H9 (cell line): ENCODE data around the gene AS3MT. TPM values are rescaled to one million over a fixed set of nuclear protein-coding genes. Genes with fewer than 3 reads are reported as not detected.

ENCODE experiments used
- DNase-seq: peaks from one replicate; pipeline ENCODE4 v3.0.0-alpha.2; 2017
- H2AFZ ChIP-seq: one replicate; pipeline ENCODE4 v1.6.1; 2013; ENCODE audit warnings: mild to moderate bottlenecking, low read length, control low read depth, moderate library complexity
- H2AK5ac ChIP-seq: 2 replicates; pipeline ENCODE4 v1.6.1; 2013; ENCODE audit warnings: low read length, control low read depth, mixed read lengths; ENCODE audit not compliant: insufficient read length
- H2BK120ac ChIP-seq: one replicate; pipeline ENCODE4 v1.6.1; 2013; ENCODE audit warnings: low read depth, mild to moderate bottlenecking, low read length, control low read depth, inconsistent platforms; ENCODE audit not compliant: poor library complexity, severe bottlenecking
- H2BK12ac ChIP-seq: 2 replicates; pipeline ENCODE4 v1.6.1; 2013; ENCODE audit warnings: low read length, control low read depth, mixed read lengths, low read depth; ENCODE audit not compliant: insufficient read length
- H2BK15ac ChIP-seq: 2 replicates; pipeline ENCODE4 v1.6.1; 2013; ENCODE audit warnings: low read depth, low read length, control low read depth
- H2BK20ac ChIP-seq: one replicate; pipeline ENCODE4 v1.6.1; 2013; ENCODE audit warnings: low read depth, mild to moderate bottlenecking, low read length, control low read depth, inconsistent platforms; ENCODE audit not compliant: poor library complexity, severe bottlenecking
- H2BK5ac ChIP-seq: 2 replicates; pipeline ENCODE4 v1.6.1; 2013; ENCODE audit warnings: low read length, control low read depth, mixed read lengths; ENCODE audit not compliant: insufficient read length
- H3K14ac ChIP-seq: 2 replicates; pipeline ENCODE4 v1.6.1; 2013; ENCODE audit warnings: low read length, control low read depth; ENCODE audit not compliant: insufficient read depth
- H3K18ac ChIP-seq: 2 replicates; pipeline ENCODE4 v1.6.1; 2013; ENCODE audit warnings: low read depth, mild to moderate bottlenecking, mixed read lengths, low read length, control low read depth; ENCODE audit not compliant: insufficient read length
- H3K23ac ChIP-seq: 2 replicates; pipeline ENCODE4 v1.6.1; 2013; ENCODE audit warnings: low read length, control low read depth, mixed read lengths, low read depth; ENCODE audit not compliant: insufficient read length
- H3K23me2 ChIP-seq: 2 replicates; pipeline ENCODE4 v1.6.1; 2013; ENCODE audit warnings: low read depth, mild to moderate bottlenecking, mixed read lengths, low read length, control low read depth; ENCODE audit not compliant: insufficient read length, poor library complexity, severe bottlenecking
- H3K27ac ChIP-seq: 2 replicates; pipeline ENCODE4 v1.5.1; 2013; ENCODE audit warnings: low read length, control low read depth, mixed read lengths, low read depth; ENCODE audit not compliant: insufficient read length
- H3K27me3 ChIP-seq: 2 replicates; pipeline ENCODE4 v1.6.1; 2013; ENCODE audit warnings: low read length, control low read depth, inconsistent platforms; ENCODE audit not compliant: insufficient read depth
- H3K4ac ChIP-seq: 2 replicates; pipeline ENCODE4 v1.6.1; 2013; ENCODE audit warnings: low read depth, mild to moderate bottlenecking, control low read depth, inconsistent platforms, low read length, moderate library complexity
- H3K4me1 ChIP-seq: 2 replicates; pipeline ENCODE4 v1.6.1; 2013; ENCODE audit warnings: low read length, control low read depth, inconsistent platforms; ENCODE audit not compliant: insufficient read depth
- H3K4me2 ChIP-seq: 2 replicates; pipeline ENCODE4 v1.6.1; 2013; ENCODE audit warnings: low read length, control low read depth, mixed read lengths; ENCODE audit not compliant: insufficient read length, insufficient read depth
- H3K56ac ChIP-seq: 2 replicates; pipeline ENCODE4 v1.6.1; 2013; ENCODE audit warnings: low read depth, mild to moderate bottlenecking, mixed read lengths, low read length, control low read depth; ENCODE audit not compliant: insufficient read length
- H3K79me1 ChIP-seq: 2 replicates; pipeline ENCODE4 v1.6.1; 2013; ENCODE audit warnings: low read depth, mild to moderate bottlenecking, moderate library complexity, low read length, control low read depth, inconsistent platforms; ENCODE audit not compliant: insufficient read depth, poor library complexity, severe bottlenecking
- H3K79me2 ChIP-seq: 2 replicates; pipeline ENCODE4 v1.6.1; 2013; ENCODE audit warnings: low read length, control low read depth, inconsistent platforms; ENCODE audit not compliant: insufficient read depth
- H3K9ac ChIP-seq: 2 replicates; pipeline ENCODE4 v1.6.1; 2013; ENCODE audit warnings: low read length, control low read depth, mixed read lengths; ENCODE audit not compliant: insufficient read length; ENCODE audit errors: extremely low read depth
- H3K9me3 ChIP-seq: one replicate; pipeline ENCODE4 v1.6.1; 2013; ENCODE audit warnings: low read depth, low read length, inconsistent platforms; ENCODE audit not compliant: control insufficient read depth
- H3T11ph ChIP-seq: one replicate; pipeline ENCODE4 v1.6.1; 2013; ENCODE audit warnings: mild to moderate bottlenecking, low read length, control low read depth, inconsistent platforms
- H4K20me1 ChIP-seq: one replicate; pipeline ENCODE4 v1.6.1; 2013; ENCODE audit not compliant: control insufficient read depth, insufficient read length, insufficient read depth
- H4K5ac ChIP-seq: 2 replicates; pipeline ENCODE4 v1.6.1; 2013; ENCODE audit warnings: low read depth, mild to moderate bottlenecking, mixed read lengths, low read length, control low read depth; ENCODE audit not compliant: insufficient read length
- H4K8ac ChIP-seq: replicated peaks from 2 replicates; pipeline ENCODE4 v1.6.1; 2013; ENCODE audit warnings: low read length, control low read depth, mixed read lengths, low read depth; ENCODE audit not compliant: insufficient read length
- H4K91ac ChIP-seq: 2 replicates; pipeline ENCODE4 v1.6.1; 2013; ENCODE audit warnings: low read depth, mild to moderate bottlenecking, moderate library complexity, mixed read lengths, low read length, control low read depth; ENCODE audit not compliant: insufficient read length
- H3K27ac Mint-ChIP-seq, 3 experiments: 2 replicates in 2 of 3; 3 replicates in 1 of 3; pipeline ENCODE4 v1.8.0; 2020 to 2021; ENCODE audit warnings: mixed read lengths in 3 of 3, mild to moderate bottlenecking in 1 of 3, moderate library complexity in 1 of 3
- H3K27me3 Mint-ChIP-seq: 2 replicates; pipeline ENCODE4 v1.8.0; 2021; ENCODE audit warnings: low read depth, mild to moderate bottlenecking, moderate library complexity, mixed read lengths
- H3K36me3 Mint-ChIP-seq, 3 experiments: 2 replicates in 2 of 3; 3 replicates in 1 of 3; pipeline ENCODE4 v1.8.0; 2020 to 2021; ENCODE audit warnings: low read depth in 3 of 3, mixed read lengths in 3 of 3; ENCODE audit not compliant: insufficient read depth in 1 of 3
- H3K4me1 Mint-ChIP-seq, 2 experiments: 2 replicates each; pipeline ENCODE4 v1.8.0; 2020; ENCODE audit warnings: mixed read lengths in 2 of 2
- H3K4me3 Mint-ChIP-seq, 2 experiments: 2 replicates in 1 of 2; 3 replicates in 1 of 2; pipeline ENCODE4 v1.8.0; 2020 to 2021; ENCODE audit warnings: mild to moderate bottlenecking in 2 of 2, mixed read lengths in 2 of 2, moderate library complexity in 1 of 2
- H3K9me3 Mint-ChIP-seq, 2 experiments: 2 replicates in 1 of 2; 3 replicates in 1 of 2; pipeline ENCODE4 v1.8.0; 2020; ENCODE audit warnings: mild to moderate bottlenecking in 2 of 2, mixed read lengths in 2 of 2, moderate library complexity in 1 of 2
- CTCF ChIP-seq: fragments of 200-600 bp; sonication (generic); conservative IDR thresholded peaks from 3 replicates; pipeline ENCODE4 v1.8.0; 2021; ENCODE audit warnings: antibody characterized with exemption, mild to moderate bottlenecking
- WGBS: extraction: QIAGEN DNeasy Blood & Tissue Kit; methylation state at CpG from one replicate; pipeline ENCODE4 v1.1.7; 2013; ENCODE audit warnings: missing lambda C conversion rate, low lambda C conversion rate, mixed read lengths; ENCODE audit not compliant: insufficient read length; ENCODE audit errors: extremely low coverage; 5-methylcytosine and 5-hydroxymethylcytosine counted together
- total RNA-seq: library from RNA; stranded (reverse); gene quantifications from 2 replicates; pipeline ENCODE4 v1.2.1, GENCODE V29; 2021

AS3MT gene
- total RNA-seq, 1 experiment from 2014 or later = 16.4 TPM

GRCh38 chr10:102919992-102920739 lies 50.9 kb downstream of the AS3MT start:
- no peak overlapping the region for H2AK5ac ChIP-seq
- no peak overlapping the region for H2BK20ac ChIP-seq
- no peak overlapping the region for H2BK12ac ChIP-seq
- H3K27ac Mint-ChIP-seq = no peak overlapping the region
- H4K5ac ChIP-seq = no peak overlapping the region
- H3T11ph ChIP-seq = no peak overlapping the region
- peaks cover 21% of the 10 kb centered on the region for H3K23me2 ChIP-seq
- no peak overlapping the region for H3K4ac ChIP-seq
- no CpG with 5 or more reads among the region's 9 CpGs for WGBS
- no peak overlapping the region for H2BK120ac ChIP-seq
- no peaks in the 10 kb centered on the region for H3K79me2 ChIP-seq
- TF ChIP-seq CTCF = no peak
- H3K36me3 Mint-ChIP-seq = peaks cover 0 to 14% (median 4%) of the 10 kb centered on the region in 3 experiments; a peak in 1 of 7 replicates
- H3K18ac ChIP-seq = no peak overlapping the region
- H3K4me2 ChIP-seq = peak overlapping the region; percentile 73
- H2BK15ac ChIP-seq = no peak overlapping the region
- H4K8ac ChIP-seq = no peak overlapping the region
- H2AFZ ChIP-seq = no peak overlapping the region
- no peak for DNase-seq
- no peaks in the 10 kb centered on the region for H4K20me1 ChIP-seq
- H3K27me3 ChIP-seq = peaks cover 6% of the 10 kb centered on the region; the same call in 1 of the 2 replicates
- no peak overlapping the region for H4K91ac ChIP-seq
- H3K27ac ChIP-seq = no peak overlapping the region
- no peak overlapping the region for H3K9ac ChIP-seq
- H3K79me1 ChIP-seq = peaks cover 4% of the 10 kb centered on the region
- H3K14ac ChIP-seq = no peak overlapping the region
- H3K9me3 Mint-ChIP-seq = no peaks in the 10 kb centered on the region; a peak in 1 of 5 replicates
- no peaks in the 10 kb centered on the region for H3K9me3 ChIP-seq
- H3K4me1 ChIP-seq = no peaks in the 10 kb centered on the region; the same call in 1 of the 2 replicates
- H3K23ac ChIP-seq = no peak overlapping the region
- peak overlapping the region; percentile 92 to 93 for H3K4me3 Mint-ChIP-seq
- H3K56ac ChIP-seq = no peak overlapping the region
- no peak overlapping the region for H2BK5ac ChIP-seq
- H3K27me3 Mint-ChIP-seq = peaks cover 26% of the 10 kb centered on the region
- peaks cover 37 to 47% of the 10 kb centered on the region in 2 experiments for H3K4me1 Mint-ChIP-seq
